Measurements from ENCODE around the gene RAB34.

Gene RAB34

DNA sequence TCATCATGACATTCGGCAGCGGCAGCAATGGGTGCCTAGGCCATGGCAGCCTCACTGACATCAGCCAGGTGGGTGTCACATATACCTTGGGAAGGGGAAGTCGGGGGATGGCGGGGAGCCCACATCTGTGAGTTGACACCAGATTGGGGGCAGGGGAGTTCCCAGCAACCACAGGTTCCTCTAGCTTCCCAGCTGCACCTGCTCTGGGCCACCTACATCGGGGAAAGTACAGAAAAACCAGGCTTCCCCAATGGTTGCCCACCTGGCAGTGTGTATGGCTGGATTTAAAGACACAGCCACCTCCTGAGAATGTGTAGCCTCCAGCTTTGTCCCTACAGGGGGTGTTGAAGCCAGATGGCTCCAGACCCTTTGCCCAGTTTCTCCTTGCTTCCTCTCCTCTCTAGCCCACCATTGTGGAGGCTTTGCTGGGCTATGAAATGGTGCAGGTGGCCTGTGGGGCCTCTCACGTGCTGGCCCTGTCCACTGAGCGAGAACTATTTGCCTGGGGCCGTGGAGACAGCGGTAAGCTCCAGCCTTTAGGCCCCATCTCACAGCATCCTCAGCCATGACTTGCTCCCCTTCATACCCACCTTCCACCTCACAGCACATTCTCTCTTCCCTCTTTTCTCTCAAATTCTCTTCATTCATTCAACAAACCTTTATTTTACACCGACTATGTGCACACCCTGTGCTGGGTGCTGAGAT lies 21.2 kb upstream of the RAB34 start (continued):
- TF ChIP-seq, protein P1, sequence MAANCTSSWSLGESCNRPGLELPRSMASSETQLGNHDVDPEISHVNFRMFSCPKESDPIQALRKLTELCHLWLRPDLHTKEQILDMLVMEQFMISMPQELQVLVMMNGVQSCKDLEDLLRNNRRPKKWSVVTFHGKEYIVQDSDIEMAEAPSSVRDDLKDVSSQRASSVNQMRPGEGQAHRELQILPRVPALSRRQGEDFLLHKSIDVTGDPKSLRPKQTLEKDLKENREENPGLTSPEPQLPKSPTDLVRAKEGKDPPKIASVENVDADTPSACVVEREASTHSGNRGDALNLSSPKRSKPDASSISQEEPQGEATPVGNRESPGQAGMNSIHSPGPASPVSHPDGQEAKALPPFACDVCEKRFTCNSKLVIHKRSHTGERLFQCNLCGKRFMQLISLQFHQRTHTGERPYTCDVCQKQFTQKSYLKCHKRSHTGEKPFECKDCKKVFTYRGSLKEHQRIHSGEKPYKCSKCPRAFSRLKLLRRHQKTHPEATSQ (tag by site-specific recombination; IDR thresholded peaks at IDR 0.05): no peak

DNA sequence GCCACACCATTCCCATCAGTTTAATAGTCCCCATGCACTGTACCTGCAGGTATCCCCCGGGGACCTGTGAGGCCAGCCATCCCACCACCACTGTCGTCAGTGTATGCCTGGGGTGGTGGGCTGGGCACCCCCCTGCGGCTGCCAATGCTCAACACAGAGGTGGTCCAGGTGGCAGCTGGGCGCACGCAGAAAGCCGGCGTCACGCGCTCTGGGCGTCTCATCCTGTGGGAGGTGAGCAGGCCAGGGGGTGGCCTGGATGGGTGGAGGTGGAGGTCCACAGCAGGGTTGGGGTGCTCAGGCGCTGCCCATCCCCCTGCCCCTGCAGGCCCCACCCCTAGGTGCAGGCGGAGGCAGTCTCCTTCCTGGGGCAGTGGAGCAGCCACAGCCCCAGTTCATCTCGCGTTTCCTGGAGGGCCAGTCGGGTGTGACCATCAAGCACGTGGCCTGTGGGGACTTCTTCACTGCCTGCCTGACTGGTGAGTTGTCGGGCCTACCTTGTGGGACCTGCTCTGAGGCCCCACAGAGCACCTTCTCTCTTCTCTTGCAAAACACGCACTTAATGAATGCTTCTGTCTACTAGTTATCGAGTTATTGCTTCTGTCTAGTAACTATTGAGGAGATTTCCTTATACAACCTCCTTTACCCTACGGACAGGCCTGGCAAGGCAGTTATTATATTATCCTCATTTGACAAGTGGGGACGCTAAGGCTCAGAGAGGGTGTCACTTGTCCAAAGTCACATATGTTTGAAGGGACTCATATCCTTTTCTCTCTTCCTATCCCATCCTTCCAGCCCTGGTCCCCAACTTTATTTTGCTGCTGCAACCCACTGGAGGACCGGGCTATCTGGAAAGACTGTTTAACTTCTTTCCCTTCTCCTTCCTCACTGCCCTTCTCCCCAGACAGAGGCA lies 20.4 kb upstream of the RAB34 start:
- no peak overlapping the region for H3K4me3 ChIP-seq (ENCODE audit: low read depth, low read length)
- 0 out of 2 replicates have a peak, but pooled peaks cover 3% of the 10 kb centered on the region for H3K4me1 ChIP-seq (ENCODE audit: control insufficient read depth, insufficient read depth, low read length)
- TF ChIP-seq ZNF114 (tag by site-specific recombination; IDR thresholded peaks at IDR 0.05): no peak
- TF ChIP-seq ZBTB20 (tag by site-specific recombination; IDR thresholded peaks at IDR 0.05): no peak
- TF ChIP-seq, protein P2, sequence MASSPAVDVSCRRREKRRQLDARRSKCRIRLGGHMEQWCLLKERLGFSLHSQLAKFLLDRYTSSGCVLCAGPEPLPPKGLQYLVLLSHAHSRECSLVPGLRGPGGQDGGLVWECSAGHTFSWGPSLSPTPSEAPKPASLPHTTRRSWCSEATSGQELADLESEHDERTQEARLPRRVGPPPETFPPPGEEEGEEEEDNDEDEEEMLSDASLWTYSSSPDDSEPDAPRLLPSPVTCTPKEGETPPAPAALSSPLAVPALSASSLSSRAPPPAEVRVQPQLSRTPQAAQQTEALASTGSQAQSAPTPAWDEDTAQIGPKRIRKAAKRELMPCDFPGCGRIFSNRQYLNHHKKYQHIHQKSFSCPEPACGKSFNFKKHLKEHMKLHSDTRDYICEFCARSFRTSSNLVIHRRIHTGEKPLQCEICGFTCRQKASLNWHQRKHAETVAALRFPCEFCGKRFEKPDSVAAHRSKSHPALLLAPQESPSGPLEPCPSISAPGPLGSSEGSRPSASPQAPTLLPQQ (tag by site-specific recombination; IDR thresholded peaks at IDR 0.05): no peak
- TF ChIP-seq YY1 (tag by site-specific recombination; IDR thresholded peaks at IDR 0.05): no peak
- no peak for TF ChIP-seq ZNF48 (tag by site-specific recombination; IDR thresholded peaks at IDR 0.05)
- TF ChIP-seq ZNF10 (tag by site-specific recombination; IDR thresholded peaks at IDR 0.05): no peak
- no peak for TF ChIP-seq KLF10 (tag by site-specific recombination; IDR thresholded peaks at IDR 0.05)
- TF ChIP-seq MYNN (tag by site-specific recombination; IDR thresholded peaks at IDR 0.05; ENCODE audit: borderline replicate concordance): no peak
- TF ChIP-seq GLI4 (tag by site-specific recombination; IDR thresholded peaks at IDR 0.05): no peak
- no peak for TF ChIP-seq KLF8 (tag by site-specific recombination; IDR thresholded peaks at IDR 0.05)
- H3K27ac ChIP-seq (ENCODE audit: extremely low read depth, low read depth, low read length): no peak overlapping the region
- peaks cover 0 to 31% of the 10 kb centered on the region in 2 experiments; a peak in 1 of 3 replicates for H3K36me3 ChIP-seq (ENCODE audit: control insufficient read depth in 2 of 2, insufficient read depth in 1 of 2, low read length in 2 of 2)
- ChIA-PET POLR2A (interaction anchor here (0.7 to 1.0 kb wide), 2 partner anchors 10 to 18 kb away, joined by 3 to 4 read pairs; partner anchors contain the start of gene RPL23A), CTCF (no interaction called here)
- no peaks in the 10 kb centered on the region for H3K9me3 ChIP-seq (ENCODE audit: control insufficient read depth, insufficient read depth, low read depth, low read length)

DNA sequence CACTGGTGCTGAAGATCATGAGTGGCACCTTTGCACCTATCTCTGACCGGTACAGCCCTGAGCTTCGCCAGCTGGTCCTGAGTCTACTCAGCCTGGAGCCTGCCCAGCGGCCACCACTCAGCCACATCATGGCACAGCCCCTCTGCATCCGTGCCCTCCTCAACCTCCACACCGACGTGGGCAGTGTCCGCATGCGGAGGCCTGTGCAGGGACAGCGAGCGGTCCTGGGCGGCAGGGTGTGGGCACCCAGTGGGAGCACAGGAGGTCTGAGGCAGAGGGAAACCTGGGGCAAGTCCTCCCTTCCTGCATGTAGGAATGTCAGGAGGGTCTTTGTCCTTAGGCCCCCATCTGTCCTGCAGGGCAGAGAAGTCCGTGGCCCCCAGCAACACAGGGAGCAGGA lies 19.6 kb upstream of the RAB34 start:
- Histone ChIP-seq H3K4me3 (ENCODE audit: low read depth, low read length) (no peak overlapping the region), H3K36me3 (ENCODE audit: control insufficient read depth in 2 of 2, insufficient read depth in 1 of 2, low read length in 2 of 2) (peaks cover 0 to 31% of the 10 kb centered on the region in 2 experiments; a peak in 2 of 3 replicates), H3K27ac (ENCODE audit: extremely low read depth, low read depth, low read length) (no peak overlapping the region), H3K4me1 (ENCODE audit: control insufficient read depth, insufficient read depth, low read length) (no peaks in the 10 kb centered on the region), H3K9me3 (ENCODE audit: control insufficient read depth, insufficient read depth, low read depth, low read length) (no peaks in the 10 kb centered on the region)
- POLR2A ChIA-PET: interaction anchor here (1.0 kb wide), 1 partner anchor 11 kb away, joined by 3 read pairs; no protein-coding TSS in a partner anchor
- TF ChIP-seq ZNF624 (tag by site-specific recombination; IDR thresholded peaks at IDR 0.05) (no peak), ZNF654 (tag by site-specific recombination; IDR thresholded peaks at IDR 0.05; ENCODE audit: low read depth) (no peak), ZNF266 (tag by site-specific recombination; IDR thresholded peaks at IDR 0.05; ENCODE audit: low read depth) (no peak), ZBTB20 (tag by site-specific recombination; IDR thresholded peaks at IDR 0.05) (no peak), ZNF248 (tag by site-specific recombination; IDR thresholded peaks at IDR 0.05) (no peak), ZNF211 (tag by site-specific recombination; IDR thresholded peaks at IDR 0.05; ENCODE audit: low read depth) (no peak), ZNF560 (tag by site-specific recombination; IDR thresholded peaks at IDR 0.05; ENCODE audit: borderline replicate concordance) (no peak), SALL2 (tag by site-specific recombination; IDR thresholded peaks at IDR 0.05; ENCODE audit: borderline replicate concordance) (no peak), ZNF239 (tag by site-specific recombination; IDR thresholded peaks at IDR 0.05) (no peak), GFI1B (tag by site-specific recombination; IDR thresholded peaks at IDR 0.05) (no peak), ZNF837 (tag by site-specific recombination; IDR thresholded peaks at IDR 0.05) (no peak), ZNF561 (tag by site-specific recombination; IDR thresholded peaks at IDR 0.05; ENCODE audit: borderline replicate concordance) (no peak), ZNF473 (tag by site-specific recombination; IDR thresholded peaks at IDR 0.05) (no peak)
- TF ChIP-seq, protein P2 (tag by site-specific recombination; IDR thresholded peaks at IDR 0.05): no peak
- TF ChIP-seq, protein P3, sequence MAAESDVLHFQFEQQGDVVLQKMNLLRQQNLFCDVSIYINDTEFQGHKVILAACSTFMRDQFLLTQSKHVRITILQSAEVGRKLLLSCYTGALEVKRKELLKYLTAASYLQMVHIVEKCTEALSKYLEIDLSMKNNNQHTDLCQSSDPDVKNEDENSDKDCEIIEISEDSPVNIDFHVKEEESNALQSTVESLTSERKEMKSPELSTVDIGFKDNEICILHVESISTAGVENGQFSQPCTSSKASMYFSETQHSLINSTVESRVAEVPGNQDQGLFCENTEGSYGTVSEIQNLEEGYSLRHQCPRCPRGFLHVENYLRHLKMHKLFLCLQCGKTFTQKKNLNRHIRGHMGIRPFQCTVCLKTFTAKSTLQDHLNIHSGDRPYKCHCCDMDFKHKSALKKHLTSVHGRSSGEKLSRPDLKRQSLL (tag by site-specific recombination; IDR thresholded peaks at IDR 0.05): no peak
- CTCF ChIA-PET: no interaction called here

Measured in HEK293 (cell line).